Panc1 (cell line): ENCODE results near the gene CIROP. TPM values are rescaled to one million over a fixed set of nuclear protein-coding genes. Genes with fewer than 3 reads are reported as not detected.
A peak's percentile ranks its signal among the peaks of the same experiment; 100 is the strongest.

Experiments
- ATAC-seq: fragments of 200-7000 bp; cut with Tn5 transposase; 2 replicates; pipeline ENCODE4 v1.9.1; 2020; ENCODE audit warnings: mild to moderate bottlenecking, moderate library complexity
- BruUV-seq: library from RNA; stranded (reverse); fragments of 400-500 nt; replicated peaks from 2 replicates; lab custom pipeline; 2021; lab: Mats Ljungman, UMichigan
- CTCF ChIA-PET: fragments of 300-600 bp; sonication (Branson Sonifier 250); formaldehyde crosslinking; loops from one replicate; lab custom pipeline; 2022; ENCODE audit warnings: antibody characterized with exemption; lab: Charles Lee
- POLR2A ChIA-PET: fragments of 300-600 bp; sonication (Branson Sonifier 250); formaldehyde crosslinking; loops from one replicate; lab custom pipeline; 2022; ENCODE audit warnings: antibody characterized with exemption; lab: Charles Lee
- DNase-seq: peaks from one replicate; pipeline ENCODE4 v3.0.0-alpha.2; 2010; ENCODE audit warnings: low read depth, low spot score
- H3K27ac ChIP-seq: 2 replicates; pipeline ENCODE4 v1.5.1; 2011; ENCODE audit warnings: mild to moderate bottlenecking, low read length, inconsistent platforms
- H3K27me3 ChIP-seq: fragments of 200-500 bp; sonication (Bioruptor generic); 2 replicates; pipeline ENCODE4 v1.6.0; 2014; ENCODE audit warnings: low read length, inconsistent platforms; ENCODE audit not compliant: control insufficient read depth, insufficient read depth
- H3K36me3 ChIP-seq: fragments of 200-500 bp; sonication (Bioruptor generic); 2 replicates; pipeline ENCODE4 v1.5.1; 2014; ENCODE audit warnings: inconsistent platforms, mild to moderate bottlenecking, low read length, moderate library complexity; ENCODE audit not compliant: control insufficient read depth, insufficient read depth
- H3K4me1 ChIP-seq: 2 replicates; pipeline ENCODE4 v1.5.1; 2011; ENCODE audit warnings: inconsistent platforms, mild to moderate bottlenecking, low read length, moderate library complexity; ENCODE audit not compliant: control insufficient read depth, insufficient read depth
- H3K4me3 ChIP-seq, 2 experiments: 2 replicates each; pipeline ENCODE4 v1.5.1; 2011 to 2012; ENCODE audit warnings: low read depth in 2 of 2, low read length in 2 of 2, mild to moderate bottlenecking in 2 of 2, inconsistent platforms in 1 of 2, moderate library complexity in 1 of 2
- H3K9me3 ChIP-seq: fragments of 200-500 bp; sonication (Bioruptor generic); 2 replicates; pipeline ENCODE4 v1.5.1; 2014; ENCODE audit warnings: low read depth, mild to moderate bottlenecking, inconsistent platforms, low read length, moderate library complexity; ENCODE audit not compliant: control insufficient read depth, insufficient read depth
- POLR2AphosphoS5 ChIP-seq: IDR thresholded peaks from 2 replicates; pipeline ENCODE4 v1.6.1; 2012; ENCODE audit warnings: mild to moderate bottlenecking, low read depth, low read length, moderate library complexity
- REST ChIP-seq, 2 experiments: IDR thresholded peaks; 2 replicates each; pipeline ENCODE4 v1.6.1; 2011 to 2012; ENCODE audit warnings: low read depth in 2 of 2, control low read depth in 1 of 2, low read length in 1 of 2, mild to moderate bottlenecking in 1 of 2, moderate library complexity in 1 of 2; ENCODE audit not compliant: insufficient read depth in 1 of 2
- SIN3A ChIP-seq: IDR thresholded peaks from 2 replicates; pipeline ENCODE4 v1.6.1; 2012; ENCODE audit warnings: low read depth, mild to moderate bottlenecking, low read length, moderate library complexity, borderline replicate concordance; ENCODE audit not compliant: insufficient read depth
- TCF7L2 ChIP-seq: IDR thresholded peaks from 2 replicates; pipeline ENCODE4 v1.6.1; 2011; ENCODE audit warnings: mild to moderate bottlenecking, low read depth, low read length, inconsistent platforms
- in situ Hi-C: cut with HindIII; loops from 2 replicates; pipeline ENCODE4 v1.10.0; 2016; ENCODE audit warnings: low sequenced_read_pairs, low pct_unique_long_range_greater_than_20kb
- intact Hi-C: fragments of 100-400 bp; cut with micrococcal nuclease; formaldehyde crosslinking; loops from one replicate; pipeline ENCODE4 v1.10.0; 2022; ENCODE audit not compliant: unreplicated experiment
- total RNA-seq: library from RNA; stranded (reverse); gene quantifications from one replicate; pipeline ENCODE4 v1.2.1, GENCODE V29; 2021; ENCODE audit not compliant: unreplicated experiment
- TF ChIP-seq, protein P1 (sequence below): fragments of 450-650 bp; IDR thresholded peaks from 2 replicates; pipeline ENCODE4 v1.5.1; 2017; ENCODE audit warnings: mild to moderate bottlenecking

The CIROP gene
- total RNA-seq, 1 experiment from 2014 or later, result not detected

DNA sequence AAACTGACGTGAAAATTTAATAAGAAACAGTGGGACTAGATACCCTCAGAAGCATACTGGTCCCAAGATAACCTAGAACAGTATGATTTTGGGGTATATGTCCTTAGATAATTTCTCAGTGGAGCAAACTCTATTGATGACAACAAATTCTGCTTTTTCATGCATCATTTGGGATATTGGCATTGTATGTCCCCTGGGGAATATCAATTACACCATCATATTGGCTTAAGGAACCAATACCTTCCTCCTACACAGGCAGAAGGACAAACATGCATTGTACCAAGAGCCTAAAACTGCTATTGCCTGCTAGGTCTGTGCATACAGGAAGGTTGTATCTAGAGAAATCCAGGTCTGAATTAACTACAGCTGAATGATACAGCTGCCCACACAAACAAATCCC lies 29.9 kb downstream of the CIROP start:
- DNase-seq (no peak), ATAC-seq (no peak)
- ChIA-PET CTCF (interaction anchor here (0.7 kb wide), 1 partner anchor 824 kb away, joined by 7 read pairs; no protein-coding TSS in a partner anchor), POLR2A (no interaction called here)
- in situ Hi-C loops (no loop called here), intact Hi-C loops (no loop called here)
- no TSS peak for BruUV-seq
- Histone ChIP-seq H3K4me1 (peaks cover 21% of the 10 kb centered on the region), H3K4me3 (no peak overlapping the region), H3K36me3 (peaks cover 35% of the 10 kb centered on the region), H3K9me3 (no peaks in the 10 kb centered on the region), H3K27me3 (no peaks in the 10 kb centered on the region), H3K27ac (no peak overlapping the region)
- TF ChIP-seq TCF7L2, result no peak
- TF ChIP-seq, protein P1, sequence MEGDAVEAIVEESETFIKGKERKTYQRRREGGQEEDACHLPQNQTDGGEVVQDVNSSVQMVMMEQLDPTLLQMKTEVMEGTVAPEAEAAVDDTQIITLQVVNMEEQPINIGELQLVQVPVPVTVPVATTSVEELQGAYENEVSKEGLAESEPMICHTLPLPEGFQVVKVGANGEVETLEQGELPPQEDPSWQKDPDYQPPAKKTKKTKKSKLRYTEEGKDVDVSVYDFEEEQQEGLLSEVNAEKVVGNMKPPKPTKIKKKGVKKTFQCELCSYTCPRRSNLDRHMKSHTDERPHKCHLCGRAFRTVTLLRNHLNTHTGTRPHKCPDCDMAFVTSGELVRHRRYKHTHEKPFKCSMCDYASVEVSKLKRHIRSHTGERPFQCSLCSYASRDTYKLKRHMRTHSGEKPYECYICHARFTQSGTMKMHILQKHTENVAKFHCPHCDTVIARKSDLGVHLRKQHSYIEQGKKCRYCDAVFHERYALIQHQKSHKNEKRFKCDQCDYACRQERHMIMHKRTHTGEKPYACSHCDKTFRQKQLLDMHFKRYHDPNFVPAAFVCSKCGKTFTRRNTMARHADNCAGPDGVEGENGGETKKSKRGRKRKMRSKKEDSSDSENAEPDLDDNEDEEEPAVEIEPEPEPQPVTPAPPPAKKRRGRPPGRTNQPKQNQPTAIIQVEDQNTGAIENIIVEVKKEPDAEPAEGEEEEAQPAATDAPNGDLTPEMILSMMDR, result no peak
- TF ChIP-seq REST (IDR thresholded peaks at IDR 0.05; ENCODE audit: insufficient read depth in 1 of 2, low read depth in 2 of 2, low read length in 1 of 2), result no peak
- TF ChIP-seq SIN3A, result no peak
- no peak for TF ChIP-seq POLR2AphosphoS5

GRCh38 chr14:23071921-23072539 lies 32.8 kb downstream of the CIROP start:
- DNase-seq (no peak), ATAC-seq (peak; percentile 14; the same call in 1 of the 2 replicates)
- peaks cover 26% of the 10 kb centered on the region for H3K36me3 ChIP-seq
- peaks cover 16% of the 10 kb centered on the region for H3K4me1 ChIP-seq
- TF ChIP-seq, protein P1, result no peak
- TF ChIP-seq TCF7L2 (no peak), POLR2AphosphoS5 (no peak), SIN3A (no peak), REST (IDR thresholded peaks at IDR 0.05; ENCODE audit: insufficient read depth in 1 of 2, low read depth in 2 of 2, low read length in 1 of 2) (no peak)
- H3K27me3 ChIP-seq, result no peaks in the 10 kb centered on the region
- H3K9me3 ChIP-seq, result no peaks in the 10 kb centered on the region
- POLR2A ChIA-PET, result no interaction called here
- CTCF ChIA-PET, result interaction anchor here (0.7 kb wide), 1 partner anchor 22 kb away, joined by 4 read pairs; no protein-coding TSS in a partner anchor
- in situ Hi-C loops, result no loop called here
- no TSS peak for BruUV-seq
- peak overlapping the region in 1 of 2 experiments; percentile 95; a peak in 2 of 4 replicates for H3K4me3 ChIP-seq
- intact Hi-C loops, result no loop called here
- peak overlapping the region; percentile 96 for H3K27ac ChIP-seq
